Coronary artery (tissue), 2 donors: ENCODE measurements around the gene PTPN13.

Experiments
- DNase-seq: peaks from one replicate; pipeline ENCODE4 v3.0.0-alpha.2; 2017; ENCODE audit warnings: low spot score
- H3K27ac ChIP-seq, 2 donors: fragments of 200-600 bp; sonication (generic); one replicate each; pipeline ENCODE4 v1.5.1; 2016 to 2019
- H3K4me3 ChIP-seq: fragments of 200-600 bp; sonication (generic); 2 replicates; pipeline ENCODE4 v1.5.1; 2016; ENCODE audit warnings: mild to moderate bottlenecking, moderate library complexity
- CTCF ChIP-seq: fragments of 200-600 bp; sonication (generic); IDR thresholded peaks from one replicate; pipeline ENCODE4 v1.5.1; 2019; ENCODE audit warnings: antibody characterized with exemption

The PTPN13 gene

GRCh38 chr4:86721412-86721811, 127.3 kb downstream of the PTPN13 start:
- no peak for DNase-seq
- no peak overlapping the region for H3K27ac ChIP-seq
- no peak overlapping the region for H3K4me3 ChIP-seq
- TF ChIP-seq CTCF = no peak

- no peak for DNase-seq
- Histone ChIP-seq H3K4me3 (no peak overlapping the region), H3K27ac (no peak overlapping the region)
- no peak for TF ChIP-seq CTCF
These were observed 136.2 kb downstream of the PTPN13 start for GRCh38 chr4:86730310-86730709.

GRCh38 chr4:86737244-86737643, 143.1 kb downstream of the PTPN13 start:
- H3K27ac ChIP-seq = no peak overlapping the region
- TF ChIP-seq CTCF = no peak
- H3K4me3 ChIP-seq = no peak overlapping the region
- no peak for DNase-seq

- Histone ChIP-seq H3K4me3 (no peak overlapping the region), H3K27ac (no peak overlapping the region)
- TF ChIP-seq CTCF = no peak
- no peak for DNase-seq
These were observed 147.7 kb downstream of the PTPN13 start for GRCh38 chr4:86741846-86742245.

- no peak for DNase-seq
- Histone ChIP-seq H3K27ac (no peak overlapping the region), H3K4me3 (no peak overlapping the region)
- no peak for TF ChIP-seq CTCF
These were observed 150.5 kb downstream of the PTPN13 start for GRCh38 chr4:86744570-86744969.

GRCh38 chr4:86749121-86749520, 155.0 kb downstream of the PTPN13 start:
- H3K27ac ChIP-seq = no peak overlapping the region
- TF ChIP-seq CTCF = no peak
- DNase-seq = no peak
- no peak overlapping the region for H3K4me3 ChIP-seq

GRCh38 chr4:86755388-86755787, 161.3 kb downstream of the PTPN13 start:
- no peak overlapping the region for H3K4me3 ChIP-seq
- DNase-seq = no peak
- TF ChIP-seq CTCF = no peak

More at GRCh38 chr4:86755388-86755787, 161.3 kb downstream of the PTPN13 start:
- no peak overlapping the region for H3K27ac ChIP-seq
